ENCODE results near the gene HSD17B12. TPM values are rescaled to one million over a fixed set of nuclear protein-coding genes. Genes with fewer than 3 reads are reported as not detected.

The HSD17B12 gene
- total RNA-seq, 1 donor from 2014 or later: 99.8 TPM

DNA sequence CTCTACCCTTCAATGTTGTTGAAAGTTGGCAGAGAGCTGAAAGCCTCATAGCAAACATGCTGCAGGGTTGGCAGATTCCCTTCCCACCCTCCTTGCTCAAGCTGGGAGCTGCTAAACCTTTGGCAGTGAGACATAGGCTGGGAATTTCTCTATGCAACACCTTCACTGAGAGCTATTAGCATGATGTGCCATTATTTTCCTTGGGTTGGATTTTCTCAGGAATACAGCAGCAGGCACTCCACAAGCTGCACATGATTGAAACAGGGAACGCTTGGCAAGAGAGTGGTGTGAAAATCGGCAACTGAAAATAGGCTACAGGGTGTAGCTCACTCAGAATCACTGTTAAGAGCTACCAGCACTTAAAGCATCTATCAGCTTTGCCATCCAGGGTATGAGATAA is 190.5 kb downstream of the HSD17B12 start:
- intact Hi-C loops (cut with DNase I): no loop called here
- no peak for ATAC-seq

DNA sequence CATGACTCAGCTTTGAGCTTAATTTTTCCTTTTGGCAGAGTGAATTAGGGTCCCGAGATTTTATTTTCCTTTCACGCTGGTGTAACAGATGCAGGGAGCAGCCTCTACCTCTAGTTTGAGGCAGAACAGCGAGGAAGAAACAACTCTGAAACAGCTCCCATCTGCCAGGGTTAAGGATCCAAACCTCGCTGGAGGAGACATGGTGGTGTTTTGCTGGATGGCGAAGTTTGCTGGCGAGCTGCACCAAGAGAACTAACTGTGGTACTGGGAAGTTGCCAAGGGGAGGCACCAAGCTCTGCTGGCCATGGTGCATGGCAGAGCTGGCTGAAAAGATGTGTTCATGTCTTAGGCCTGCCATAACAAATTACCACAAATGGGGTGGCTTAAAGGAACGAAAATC is 192.5 kb downstream of the HSD17B12 start:
- intact Hi-C loops (cut with DNase I): no loop called here
- ATAC-seq (no peak), DNase-seq (no peak)
- TF ChIP-seq, protein P1, sequence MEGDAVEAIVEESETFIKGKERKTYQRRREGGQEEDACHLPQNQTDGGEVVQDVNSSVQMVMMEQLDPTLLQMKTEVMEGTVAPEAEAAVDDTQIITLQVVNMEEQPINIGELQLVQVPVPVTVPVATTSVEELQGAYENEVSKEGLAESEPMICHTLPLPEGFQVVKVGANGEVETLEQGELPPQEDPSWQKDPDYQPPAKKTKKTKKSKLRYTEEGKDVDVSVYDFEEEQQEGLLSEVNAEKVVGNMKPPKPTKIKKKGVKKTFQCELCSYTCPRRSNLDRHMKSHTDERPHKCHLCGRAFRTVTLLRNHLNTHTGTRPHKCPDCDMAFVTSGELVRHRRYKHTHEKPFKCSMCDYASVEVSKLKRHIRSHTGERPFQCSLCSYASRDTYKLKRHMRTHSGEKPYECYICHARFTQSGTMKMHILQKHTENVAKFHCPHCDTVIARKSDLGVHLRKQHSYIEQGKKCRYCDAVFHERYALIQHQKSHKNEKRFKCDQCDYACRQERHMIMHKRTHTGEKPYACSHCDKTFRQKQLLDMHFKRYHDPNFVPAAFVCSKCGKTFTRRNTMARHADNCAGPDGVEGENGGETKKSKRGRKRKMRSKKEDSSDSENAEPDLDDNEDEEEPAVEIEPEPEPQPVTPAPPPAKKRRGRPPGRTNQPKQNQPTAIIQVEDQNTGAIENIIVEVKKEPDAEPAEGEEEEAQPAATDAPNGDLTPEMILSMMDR (IDR thresholded peaks at IDR 0.05): no peak
- Histone ChIP-seq H3K4me3 (no peak overlapping the region), H3K36me3 (no peaks in the 10 kb centered on the region), H3K9me3 (no peaks in the 10 kb centered on the region), H3K27ac (no peak overlapping the region), H3K4me1 (peaks cover 10% of the 10 kb centered on the region), H3K27me3 (peaks cover 60% of the 10 kb centered on the region)

More for the DNA sequence above, 190.5 kb downstream of the HSD17B12 start:
- Histone ChIP-seq H3K36me3 (no peaks in the 10 kb centered on the region), H3K27ac (no peak overlapping the region), H3K4me3 (no peak overlapping the region), H3K9me3 (no peaks in the 10 kb centered on the region), H3K4me1 (peaks cover 10% of the 10 kb centered on the region), H3K27me3 (peaks cover 43% of the 10 kb centered on the region)
- DNase-seq: no peak
- TF ChIP-seq, protein P1 (IDR thresholded peaks at IDR 0.05): no peak

GRCh38 chr11:43874078-43874477 is 193.5 kb downstream of the HSD17B12 start:
- no peaks in the 10 kb centered on the region for H3K36me3 ChIP-seq
- no peak overlapping the region for H3K27ac ChIP-seq
- intact Hi-C loops (cut with DNase I): no loop called here
- H3K4me3 ChIP-seq: no peak overlapping the region
- TF ChIP-seq, protein P1 (IDR thresholded peaks at IDR 0.05): no peak
- no peaks in the 10 kb centered on the region for H3K9me3 ChIP-seq
- H3K27me3 ChIP-seq: peaks cover 71% of the 10 kb centered on the region
- ATAC-seq: no peak
- H3K4me1 ChIP-seq: peaks cover 5% of the 10 kb centered on the region
- no peak for DNase-seq

GRCh38 chr11:43874738-43875137 is 194.2 kb downstream of the HSD17B12 start:
- DNase-seq (no peak), ATAC-seq (no peak)
- Histone ChIP-seq H3K4me3 (no peak overlapping the region), H3K27ac (no peak overlapping the region), H3K9me3 (no peaks in the 10 kb centered on the region), H3K27me3 (peaks cover 71% of the 10 kb centered on the region), H3K36me3 (no peaks in the 10 kb centered on the region), H3K4me1 (no peaks in the 10 kb centered on the region)
- TF ChIP-seq, protein P1 (IDR thresholded peaks at IDR 0.05): no peak
- intact Hi-C loops (cut with DNase I): no loop called here

DNA sequence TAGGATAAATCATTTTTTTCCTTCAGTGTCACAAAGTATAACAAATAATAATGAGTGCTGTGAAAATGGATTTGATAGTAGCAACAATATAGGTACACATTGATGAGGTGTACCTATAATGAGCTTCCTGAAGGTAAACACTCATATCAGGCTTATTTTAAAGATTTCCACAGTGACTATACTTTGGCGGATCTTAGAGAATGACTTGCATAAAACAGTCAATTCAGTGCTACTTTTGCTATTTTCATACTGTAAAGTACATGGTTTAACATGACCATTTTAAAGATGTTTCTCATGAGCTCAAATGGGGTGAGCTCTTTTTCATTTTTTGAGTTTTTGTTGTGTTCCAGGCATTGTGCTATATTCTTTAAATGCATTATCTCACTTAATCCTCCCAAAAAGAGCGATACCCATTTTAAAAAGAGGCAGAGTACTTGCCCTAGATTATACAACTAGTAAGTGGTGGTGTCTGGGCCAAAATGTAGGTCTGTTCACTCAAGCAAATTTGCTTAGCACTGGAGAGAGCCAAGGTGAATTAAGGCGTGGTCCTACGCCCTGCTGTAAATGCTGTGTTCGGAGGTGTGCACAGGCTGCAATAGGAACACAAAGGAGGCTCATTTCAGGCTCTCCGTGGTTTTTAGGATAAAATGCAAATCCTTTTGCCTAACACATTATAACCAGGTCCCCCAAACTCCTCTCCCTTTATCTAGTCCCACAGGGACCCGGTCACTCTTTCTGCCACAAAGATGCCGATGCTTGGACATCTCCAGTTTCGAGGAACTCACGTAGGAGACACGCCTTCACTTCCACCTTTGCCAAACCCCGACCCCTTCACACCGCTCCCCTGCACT is 199.5 kb downstream of the HSD17B12 start:
- ATAC-seq: no peak

More for the DNA sequence above, 199.5 kb downstream of the HSD17B12 start:
- DNase-seq: no peak
- peaks cover 27% of the 10 kb centered on the region for H3K36me3 ChIP-seq
- peaks cover 17% of the 10 kb centered on the region for H3K4me1 ChIP-seq
- H3K27ac ChIP-seq: peak overlapping the region; percentile 81
- TF ChIP-seq, protein P1 (IDR thresholded peaks at IDR 0.05): no peak
- H3K9me3 ChIP-seq: no peaks in the 10 kb centered on the region
- H3K4me3 ChIP-seq: peak overlapping the region; percentile 96
- peaks cover 39% of the 10 kb centered on the region for H3K27me3 ChIP-seq
- intact Hi-C loops (cut with DNase I): no loop called here

Measured in upper lobe of right lung (tissue), 1 donor.